ENCODE data around the gene OPA1. TPM values are rescaled to one million over a fixed set of nuclear protein-coding genes. Genes with fewer than 3 reads are reported as not detected.
A peak's percentile ranks its signal among the peaks of the same experiment; 100 is the strongest.

OPA1 gene
- total and polyA plus RNA-seq, 2 of the 13 experiments (the other 11 are each of a cell fraction or from before 2014, with no cell fraction given) = 26.7 to 78.5 TPM

DNA sequence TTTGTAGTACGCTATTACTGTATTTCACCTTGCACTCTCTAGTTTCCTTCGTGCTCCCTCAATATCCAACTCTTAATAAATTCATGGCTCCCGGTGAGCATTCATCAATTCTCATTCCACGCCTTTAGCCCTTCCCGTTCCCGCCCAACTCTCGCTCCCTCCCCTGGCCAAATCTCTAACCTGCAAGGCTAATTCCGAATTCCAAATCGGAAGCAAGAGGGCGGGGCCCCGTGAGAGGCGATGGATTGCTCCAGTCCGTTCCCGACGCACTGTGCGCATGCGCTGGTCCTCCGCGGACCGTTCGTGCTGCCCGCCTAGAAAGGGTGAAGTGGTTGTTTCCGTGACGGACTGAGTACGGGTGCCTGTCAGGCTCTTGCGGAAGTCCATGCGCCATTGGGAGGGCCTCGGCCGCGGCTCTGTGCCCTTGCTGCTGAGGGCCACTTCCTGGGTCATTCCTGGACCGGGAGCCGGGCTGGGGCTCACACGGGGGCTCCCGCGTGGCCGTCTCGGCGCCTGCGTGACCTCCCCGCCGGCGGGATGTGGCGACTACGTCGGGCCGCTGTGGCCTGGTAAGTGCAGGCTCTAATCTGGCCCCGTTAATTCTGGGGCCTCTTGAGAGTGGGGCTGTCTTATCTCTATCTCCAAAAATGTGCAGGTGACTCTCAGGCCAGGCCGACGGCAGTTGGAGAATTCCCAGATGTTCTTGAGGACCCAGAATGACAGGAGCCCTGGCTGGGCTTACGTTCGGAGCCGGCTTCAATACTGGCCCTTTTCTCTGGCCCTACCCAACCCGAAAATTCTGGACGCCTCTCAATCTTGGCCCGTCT is at the start of gene OPA1 (continued):
- peak; percentile 53; the same call in 1 of the 2 replicates for TF ChIP-seq ZNF563 (CRISPR knock-in tag; IDR thresholded peaks at IDR 0.05)
- TF ChIP-seq BRD4 (CRISPR knock-in tag; IDR thresholded peaks at IDR 0.05) = peak; percentile 79
- TF ChIP-seq ERF (CRISPR knock-in tag; IDR thresholded peaks at IDR 0.05) = peak; percentile 91
- peak; percentile 93 for TF ChIP-seq ZKSCAN8 (CRISPR knock-in tag; IDR thresholded peaks at IDR 0.05; ENCODE audit: borderline replicate concordance)
- TF ChIP-seq MAZ (IDR thresholded peaks at IDR 0.05; ENCODE audit: borderline replicate concordance, low read depth, low read length) = peak; percentile 76
- TF ChIP-seq MAZ (CRISPR knock-in tag; IDR thresholded peaks at IDR 0.05; ENCODE audit: low read depth) = peak; percentile 96
- no peak for TF ChIP-seq LBX2 (CRISPR knock-in tag; IDR thresholded peaks at IDR 0.05; ENCODE audit: borderline replicate concordance)
- no peak for TF ChIP-seq KAT2B (IDR thresholded peaks at IDR 0.05; ENCODE audit: borderline replicate concordance, low read depth, low read length)
- peak; percentile 85 for TF ChIP-seq ZC3H13 (CRISPR knock-in tag; IDR thresholded peaks at IDR 0.05)
- TF ChIP-seq, protein P1, sequence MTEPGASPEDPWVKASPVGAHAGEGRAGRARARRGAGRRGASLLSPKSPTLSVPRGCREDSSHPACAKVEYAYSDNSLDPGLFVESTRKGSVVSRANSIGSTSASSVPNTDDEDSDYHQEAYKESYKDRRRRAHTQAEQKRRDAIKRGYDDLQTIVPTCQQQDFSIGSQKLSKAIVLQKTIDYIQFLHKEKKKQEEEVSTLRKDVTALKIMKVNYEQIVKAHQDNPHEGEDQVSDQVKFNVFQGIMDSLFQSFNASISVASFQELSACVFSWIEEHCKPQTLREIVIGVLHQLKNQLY (CRISPR knock-in tag; IDR thresholded peaks at IDR 0.05) = 0 out of 2 replicates have a peak, but pooled peaks have one; percentile 23
- TF ChIP-seq ZNF335 (CRISPR knock-in tag; IDR thresholded peaks at IDR 0.05) = peak; percentile 97
- TF ChIP-seq MTF2 (CRISPR knock-in tag; IDR thresholded peaks at IDR 0.05; ENCODE audit: borderline replicate concordance) = peak; percentile 95
- TF ChIP-seq ATF1 (CRISPR knock-in tag; IDR thresholded peaks at IDR 0.05) = peak; percentile 54; the same call in 1 of the 2 replicates
- TF ChIP-seq ZBTB46 (CRISPR knock-in tag; IDR thresholded peaks at IDR 0.05; ENCODE audit: borderline replicate concordance) = no peak
- TF ChIP-seq, protein P2, sequence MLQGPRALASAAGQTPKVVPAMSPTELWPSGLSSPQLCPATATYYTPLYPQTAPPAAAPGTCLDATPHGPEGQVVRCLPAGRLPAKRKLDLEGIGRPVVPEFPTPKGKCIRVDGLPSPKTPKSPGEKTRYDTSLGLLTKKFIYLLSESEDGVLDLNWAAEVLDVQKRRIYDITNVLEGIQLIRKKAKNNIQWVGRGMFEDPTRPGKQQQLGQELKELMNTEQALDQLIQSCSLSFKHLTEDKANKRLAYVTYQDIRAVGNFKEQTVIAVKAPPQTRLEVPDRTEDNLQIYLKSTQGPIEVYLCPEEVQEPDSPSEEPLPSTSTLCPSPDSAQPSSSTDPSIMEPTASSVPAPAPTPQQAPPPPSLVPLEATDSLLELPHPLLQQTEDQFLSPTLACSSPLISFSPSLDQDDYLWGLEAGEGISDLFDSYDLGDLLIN (CRISPR knock-in tag; IDR thresholded peaks at IDR 0.05; ENCODE audit: borderline replicate concordance) = peak; percentile 79; the same call in 1 of the 2 replicates
- peak; percentile 98 for TF ChIP-seq YEATS4 (CRISPR knock-in tag; IDR thresholded peaks at IDR 0.05; ENCODE audit: borderline replicate concordance)
- peak; percentile 98 for TF ChIP-seq ZNF639 (CRISPR knock-in tag; conservative IDR thresholded peaks at IDR 0.05)
- TF ChIP-seq FUBP1 (CRISPR knock-in tag; IDR thresholded peaks at IDR 0.05; ENCODE audit: borderline replicate concordance) = peak; percentile 94; the same call in 1 of the 2 replicates
- TF ChIP-seq, protein P3, sequence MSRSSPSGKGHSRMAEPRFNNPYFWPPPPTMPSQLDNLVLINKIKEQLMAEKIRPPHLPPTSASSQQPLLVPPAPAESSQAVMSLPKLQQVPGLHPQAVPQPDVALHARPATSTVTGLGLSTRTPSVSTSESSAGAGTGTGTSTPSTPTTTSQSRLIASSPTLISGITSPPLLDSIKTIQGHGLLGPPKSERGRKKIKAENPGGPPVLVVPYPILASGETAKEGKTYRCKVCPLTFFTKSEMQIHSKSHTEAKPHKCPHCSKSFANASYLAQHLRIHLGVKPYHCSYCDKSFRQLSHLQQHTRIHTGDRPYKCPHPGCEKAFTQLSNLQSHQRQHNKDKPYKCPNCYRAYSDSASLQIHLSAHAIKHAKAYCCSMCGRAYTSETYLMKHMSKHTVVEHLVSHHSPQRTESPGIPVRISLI (CRISPR knock-in tag; IDR thresholded peaks at IDR 0.05; ENCODE audit: borderline replicate concordance) = peak; percentile 20; the same call in 1 of the 2 replicates
- peak; percentile 73 for TF ChIP-seq ATF7-NPFF (CRISPR knock-in tag; IDR thresholded peaks at IDR 0.05; ENCODE audit: low read depth)
